ENCODE data around the gene KSR1.
"Not testable (repeated sequence)": the region's sequence is repeated elsewhere in the genome, so short reads cannot be mapped to it uniquely, and the experiment has no call there.

KSR1 gene

DNA sequence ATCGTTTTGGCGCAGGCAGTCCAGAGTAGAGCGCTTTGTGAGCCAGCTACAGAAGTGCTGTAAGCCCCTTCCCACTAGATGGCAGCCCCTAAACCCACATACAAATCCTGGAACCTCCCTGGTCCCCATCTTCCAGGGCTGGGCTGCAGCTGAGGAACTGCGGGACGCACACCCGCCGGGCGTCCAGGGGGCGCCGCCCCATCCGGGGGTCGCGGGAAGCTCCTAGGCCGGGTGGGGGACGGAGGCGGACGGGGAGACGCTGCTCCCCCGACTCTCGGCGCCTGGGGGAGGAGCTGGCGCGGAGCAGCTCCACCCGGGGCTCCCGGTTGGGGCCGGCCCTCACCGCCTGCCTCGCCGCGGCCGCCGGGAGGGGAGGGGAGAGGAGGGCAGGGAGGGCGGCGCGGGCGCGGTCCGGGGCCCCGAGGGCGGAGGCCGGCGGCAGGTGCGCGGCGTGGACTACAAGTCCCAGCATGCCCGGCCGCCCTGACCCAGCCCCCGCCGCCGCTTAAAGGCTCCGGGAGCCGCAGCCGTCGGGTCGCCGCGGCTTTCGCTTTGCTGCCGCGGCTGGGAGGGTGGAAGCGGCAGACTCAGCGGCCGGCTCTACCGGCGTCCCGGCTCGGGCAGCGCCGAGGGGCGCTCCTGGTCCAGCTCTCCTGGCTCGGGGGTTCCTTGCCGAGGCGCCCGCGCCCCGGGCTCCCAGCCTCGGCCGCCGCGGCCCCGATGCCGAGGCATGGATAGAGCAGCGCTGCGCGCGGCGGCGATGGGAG lies at the start of gene KSR1:
Gene KSR1, plus strand, starts transcription at position 535 of the 767 bp plus-strand sequence. Its CDS starts 196 bp downstream, at position 731.
- H3K27me3 Mint-ChIP-seq = peaks cover 9% of the 10 kb centered on the region
- peaks cover 13% of the 10 kb centered on the region for H3K36me3 Mint-ChIP-seq (ENCODE audit: low read depth)
- no peaks in the 10 kb centered on the region for H3K9me3 Mint-ChIP-seq
- H3K4me1 Mint-ChIP-seq (ENCODE audit: low read depth) = peaks cover 44% of the 10 kb centered on the region
- H3K27ac Mint-ChIP-seq = peak within 1 kb of the TSS; percentile 89
- H3K4me3 Mint-ChIP-seq = peak within 1 kb of the TSS; percentile 96

DNA sequence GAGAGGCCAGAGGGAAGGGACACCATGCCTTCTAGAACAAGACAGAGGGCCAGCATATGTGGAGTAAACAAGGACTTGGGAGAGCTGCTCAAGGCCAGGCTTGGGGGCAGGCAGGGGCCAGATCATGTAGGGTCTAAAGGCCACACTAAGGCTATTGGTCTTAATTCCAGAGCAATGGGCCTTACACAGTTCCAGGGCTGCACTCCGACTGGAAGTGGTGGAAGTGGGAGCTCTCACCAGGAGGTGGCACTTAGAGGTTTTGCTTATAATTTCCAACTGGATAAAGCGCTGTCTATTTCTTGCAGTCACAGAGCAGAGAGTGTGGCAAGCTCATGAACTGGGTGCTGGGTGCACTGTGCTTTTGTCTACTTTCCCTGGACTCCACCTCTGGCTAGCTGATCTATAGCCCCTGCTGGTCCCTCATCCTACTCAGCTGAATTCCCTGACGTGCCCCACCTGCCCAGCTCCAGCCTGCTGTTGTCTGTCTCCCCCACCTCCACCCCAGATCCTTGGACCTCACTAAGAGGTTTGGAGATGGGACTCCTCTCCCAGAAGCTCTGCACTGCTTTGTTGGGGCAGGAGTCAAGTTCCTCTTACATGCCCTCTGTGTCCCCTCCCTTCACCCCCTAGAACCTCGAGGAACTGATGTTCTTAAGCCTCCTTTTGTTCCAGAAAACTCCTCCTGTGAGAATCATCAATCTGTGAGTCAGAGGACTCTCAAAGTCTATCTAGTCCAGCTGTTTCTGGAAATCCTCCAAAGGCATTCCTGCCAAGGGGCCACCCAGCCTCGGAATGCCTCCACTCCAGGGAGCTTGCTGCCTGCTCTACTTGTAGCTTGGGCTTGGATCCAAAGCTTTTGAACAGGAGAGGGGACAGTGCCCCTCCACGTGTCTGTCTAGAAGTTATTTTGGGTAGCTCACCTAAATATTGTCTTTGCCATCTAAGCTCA lies 48.1 kb upstream of the KSR1 start:
- Mint-ChIP-seq H3K4me3 (no peak overlapping the region), H3K27ac (peak overlapping the region; percentile 14), H3K4me1 (ENCODE audit: low read depth) (no peaks in the 10 kb centered on the region), H3K36me3 (ENCODE audit: low read depth) (no peaks in the 10 kb centered on the region), H3K27me3 (no peaks in the 10 kb centered on the region), H3K9me3 (no peaks in the 10 kb centered on the region)

DNA sequence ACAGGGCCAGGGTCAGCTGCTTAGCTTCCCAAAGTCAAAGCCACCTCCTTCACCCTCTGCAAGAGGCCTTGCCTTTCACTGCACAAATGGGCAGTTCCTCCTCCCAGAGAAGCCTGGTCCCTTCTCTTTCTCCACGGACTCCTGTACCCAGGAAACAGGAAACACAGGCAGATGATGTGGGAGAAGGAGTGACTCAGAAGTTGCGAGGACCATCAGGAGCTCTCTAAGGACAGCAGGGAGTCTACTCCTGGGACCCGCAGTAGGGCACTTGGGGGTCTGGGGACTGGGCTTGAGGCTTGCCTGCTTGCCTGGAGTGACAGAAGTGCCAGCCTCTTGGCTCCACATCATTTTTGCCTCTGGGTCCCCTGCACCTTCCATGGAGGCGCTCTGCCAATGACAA lies 47.4 kb upstream of the KSR1 start:
- Mint-ChIP-seq H3K4me3 (no peak overlapping the region), H3K27ac (no peak overlapping the region), H3K9me3 (no peaks in the 10 kb centered on the region), H3K36me3 (ENCODE audit: low read depth) (no peaks in the 10 kb centered on the region), H3K4me1 (ENCODE audit: low read depth) (no peaks in the 10 kb centered on the region), H3K27me3 (no peaks in the 10 kb centered on the region)

DNA sequence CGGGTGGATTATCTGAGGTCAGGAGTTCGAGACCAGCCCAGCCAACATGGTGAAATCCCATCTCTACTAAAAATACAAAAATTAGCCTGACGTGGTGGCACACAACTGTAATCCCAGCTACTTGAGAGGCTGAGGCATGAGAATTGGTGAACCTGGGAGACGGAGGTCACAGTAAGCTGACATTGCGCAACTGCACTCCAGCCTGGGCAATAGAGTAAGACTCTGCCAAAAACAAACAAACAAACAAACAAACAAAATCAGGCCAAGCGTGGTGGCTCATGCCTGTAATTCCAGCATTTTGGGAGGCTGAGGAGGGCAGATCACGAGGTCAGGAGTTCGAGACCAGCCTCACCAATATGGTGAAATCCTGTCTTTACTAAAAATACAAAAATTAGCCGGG lies 44.1 kb upstream of the KSR1 start:
- H3K4me3 Mint-ChIP-seq; H3K36me3 Mint-ChIP-seq (ENCODE audit: low read depth); H3K27me3 Mint-ChIP-seq; H3K9me3 Mint-ChIP-seq; H3K4me1 Mint-ChIP-seq (ENCODE audit: low read depth); H3K27ac Mint-ChIP-seq: not testable (repeated sequence)

DNA sequence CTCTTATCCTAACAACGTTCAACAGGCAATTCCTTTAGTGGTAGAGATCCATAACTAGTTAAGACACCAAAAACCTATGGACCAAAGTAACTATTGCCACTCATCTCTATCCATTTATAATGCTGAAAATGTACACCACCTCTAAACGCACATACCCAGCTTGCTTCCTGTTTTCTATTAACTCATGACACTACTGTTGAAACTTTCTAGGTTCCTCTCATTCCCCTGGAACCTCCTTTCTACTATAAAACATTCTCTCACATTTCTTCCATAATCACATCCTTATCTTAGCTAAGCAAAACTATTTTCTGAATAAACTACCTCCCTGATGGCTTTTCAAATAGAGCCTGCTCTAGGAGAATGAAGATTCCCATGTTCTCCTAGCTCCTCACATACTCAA lies 42.9 kb upstream of the KSR1 start:
- H3K9me3 Mint-ChIP-seq = no peaks in the 10 kb centered on the region
- H3K27me3 Mint-ChIP-seq = no peaks in the 10 kb centered on the region
- H3K4me1 Mint-ChIP-seq (ENCODE audit: low read depth) = no peaks in the 10 kb centered on the region
- H3K27ac Mint-ChIP-seq = no peak overlapping the region
- no peak overlapping the region for H3K4me3 Mint-ChIP-seq
- no peaks in the 10 kb centered on the region for H3K36me3 Mint-ChIP-seq (ENCODE audit: low read depth)

DNA sequence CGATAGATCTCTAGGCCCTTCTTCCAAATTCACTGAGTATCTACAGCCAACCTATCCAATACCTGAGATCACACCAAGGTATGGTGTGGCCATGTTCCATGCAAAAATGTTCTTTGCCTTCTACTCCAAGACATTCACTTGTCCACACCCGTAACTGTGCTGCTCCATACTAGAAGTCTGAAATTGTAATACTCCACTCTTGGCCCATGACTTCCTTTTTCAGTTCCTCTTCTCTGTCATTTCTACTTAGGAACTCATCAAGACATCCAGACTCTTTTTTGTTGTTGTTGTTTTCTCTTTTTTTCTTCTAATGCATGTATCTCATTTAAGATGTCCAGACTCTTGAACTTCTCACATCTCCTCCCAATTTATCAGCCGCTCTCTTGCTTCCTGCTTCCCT lies 42.5 kb upstream of the KSR1 start:
- H3K4me3 Mint-ChIP-seq = no peak overlapping the region

DNA sequence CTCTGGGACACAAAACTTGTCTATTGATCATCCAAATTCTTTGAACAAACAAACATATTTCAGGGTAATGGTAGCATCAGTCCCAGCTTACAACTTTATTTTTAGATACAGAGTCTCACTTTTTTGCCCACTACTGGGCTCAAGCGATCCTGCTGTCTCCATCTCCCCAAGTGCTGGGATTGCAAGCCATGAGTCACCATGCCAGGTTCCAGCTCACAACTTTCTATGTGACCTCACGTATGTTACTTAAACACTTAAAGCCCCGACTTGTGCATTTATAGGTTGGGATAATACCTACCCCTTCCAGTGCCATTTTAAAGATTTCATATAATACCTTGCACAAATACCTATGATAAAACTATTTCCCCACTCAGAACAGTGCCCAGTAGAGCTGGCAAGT lies 42.0 kb upstream of the KSR1 start:
- no peaks in the 10 kb centered on the region for H3K4me1 Mint-ChIP-seq (ENCODE audit: low read depth)
- H3K36me3 Mint-ChIP-seq (ENCODE audit: low read depth) = no peaks in the 10 kb centered on the region
- H3K27ac Mint-ChIP-seq = no peak overlapping the region
- no peak overlapping the region for H3K4me3 Mint-ChIP-seq
- H3K27me3 Mint-ChIP-seq = no peaks in the 10 kb centered on the region
- no peaks in the 10 kb centered on the region for H3K9me3 Mint-ChIP-seq

More for the DNA sequence above, 42.5 kb upstream of the KSR1 start:
- no peaks in the 10 kb centered on the region for H3K4me1 Mint-ChIP-seq (ENCODE audit: low read depth)
- no peaks in the 10 kb centered on the region for H3K27me3 Mint-ChIP-seq
- no peaks in the 10 kb centered on the region for H3K9me3 Mint-ChIP-seq
- no peak overlapping the region for H3K27ac Mint-ChIP-seq
- H3K36me3 Mint-ChIP-seq (ENCODE audit: low read depth) = no peaks in the 10 kb centered on the region

DNA sequence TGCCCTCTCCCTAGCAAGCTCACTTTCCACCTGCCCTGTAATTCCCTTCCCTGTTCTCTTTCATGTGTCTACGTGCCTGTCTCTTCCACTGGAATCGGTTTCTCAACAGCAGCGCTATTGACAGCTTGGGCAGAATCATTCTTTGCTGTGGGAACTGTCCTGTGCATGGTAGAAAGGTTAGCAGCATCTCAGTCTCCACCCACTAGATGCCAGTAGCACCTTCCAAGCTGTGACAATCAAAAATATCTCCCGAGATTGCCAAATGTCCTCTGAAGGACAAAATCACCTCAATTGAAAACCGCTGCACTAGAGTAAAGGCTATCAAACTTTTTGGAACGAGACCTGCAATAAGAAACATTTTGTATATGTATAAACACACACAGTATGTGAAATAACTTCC lies 41.6 kb upstream of the KSR1 start:
- no peaks in the 10 kb centered on the region for H3K9me3 Mint-ChIP-seq
- no peak overlapping the region for H3K4me3 Mint-ChIP-seq
- no peaks in the 10 kb centered on the region for H3K4me1 Mint-ChIP-seq (ENCODE audit: low read depth)
- no peaks in the 10 kb centered on the region for H3K36me3 Mint-ChIP-seq (ENCODE audit: low read depth)
- H3K27ac Mint-ChIP-seq = no peak overlapping the region
- no peaks in the 10 kb centered on the region for H3K27me3 Mint-ChIP-seq

DNA sequence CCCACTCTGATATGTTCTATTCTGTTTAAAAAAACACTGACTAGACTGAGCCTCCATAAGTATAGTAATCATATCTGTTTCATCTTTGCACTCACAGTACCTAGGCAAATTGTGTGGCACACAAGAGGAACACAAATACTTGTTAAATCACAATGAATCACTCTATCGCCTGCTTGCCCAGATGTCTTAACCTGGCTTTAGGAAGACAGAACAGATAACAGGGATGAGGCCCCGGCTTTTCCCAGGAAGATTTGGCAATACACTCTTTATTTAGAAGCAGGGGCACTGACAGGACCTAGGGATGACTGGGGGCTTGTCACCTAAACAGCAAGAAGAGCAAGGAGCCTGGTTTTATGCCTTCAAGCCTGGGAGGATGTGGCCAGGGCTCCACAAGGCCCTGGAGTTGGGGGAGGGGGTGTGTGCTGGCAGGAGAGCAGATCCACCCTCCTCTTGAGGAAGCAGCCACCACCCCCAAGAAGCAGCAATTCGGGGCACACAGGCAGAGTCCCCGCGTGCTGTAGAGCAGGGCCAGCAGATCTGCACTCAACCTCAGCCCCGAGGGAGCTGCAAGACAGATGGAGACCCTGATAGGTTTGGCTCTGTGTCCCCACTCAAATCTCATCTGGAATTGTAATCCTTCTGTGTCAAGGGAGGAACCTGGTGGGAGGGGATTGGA lies 41.0 kb upstream of the KSR1 start:
- Mint-ChIP-seq H3K9me3 (no peaks in the 10 kb centered on the region), H3K4me1 (ENCODE audit: low read depth) (no peaks in the 10 kb centered on the region), H3K27me3 (no peaks in the 10 kb centered on the region), H3K27ac (no peak overlapping the region), H3K36me3 (ENCODE audit: low read depth) (no peaks in the 10 kb centered on the region), H3K4me3 (no peak overlapping the region)

DNA sequence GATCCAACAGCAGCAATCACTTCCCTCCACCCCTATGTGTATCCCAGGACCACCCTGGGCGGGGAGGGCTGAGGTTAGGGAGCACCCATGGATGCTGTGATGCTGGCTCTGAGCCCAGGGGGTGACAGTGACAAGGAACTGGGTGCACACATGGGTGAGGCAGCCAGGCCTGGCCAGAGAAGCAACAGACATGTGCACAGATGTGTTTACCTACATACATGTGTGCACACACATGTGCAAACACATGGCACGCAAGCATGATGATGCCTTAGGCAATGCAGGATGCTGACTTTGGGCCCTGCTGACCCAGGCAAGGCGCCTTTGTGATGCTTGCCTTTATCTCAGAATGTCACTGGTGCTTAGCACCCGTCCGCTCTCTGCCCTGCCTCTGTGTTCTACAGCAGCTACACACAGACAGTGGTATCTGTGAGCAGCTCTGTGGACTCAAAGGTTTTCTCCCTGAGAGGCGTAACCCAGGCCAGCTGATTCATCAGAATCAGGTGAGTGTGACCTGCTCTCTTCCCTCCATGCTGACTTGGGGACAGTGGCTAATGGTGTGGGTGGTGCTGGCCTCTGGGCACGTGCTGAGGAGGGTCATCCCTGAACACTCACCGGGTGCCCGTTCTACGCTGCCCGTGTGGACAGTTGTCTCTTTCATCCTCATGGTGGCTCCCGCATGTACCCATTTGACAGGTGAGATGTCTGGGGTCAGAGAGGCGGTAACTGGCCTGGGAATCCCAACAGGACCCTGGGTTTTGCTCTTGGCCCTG lies 38.5 kb upstream of the KSR1 start:
- Mint-ChIP-seq H3K4me3 (no peak overlapping the region), H3K27ac (no peak overlapping the region), H3K4me1 (ENCODE audit: low read depth) (no peaks in the 10 kb centered on the region), H3K27me3 (no peaks in the 10 kb centered on the region), H3K9me3 (no peaks in the 10 kb centered on the region), H3K36me3 (ENCODE audit: low read depth) (no peaks in the 10 kb centered on the region)

DNA sequence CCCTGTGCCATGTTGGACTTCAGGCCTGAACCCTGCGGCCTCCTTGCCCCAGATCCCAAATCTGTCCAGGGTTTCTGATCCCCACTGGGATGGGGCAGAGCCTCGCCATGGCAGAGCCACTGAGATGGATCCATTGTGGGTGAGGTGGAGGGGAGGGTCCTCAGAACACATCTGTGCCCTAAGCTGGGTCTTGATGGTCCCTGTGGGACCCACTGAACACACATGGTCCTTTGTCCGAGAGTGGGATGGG lies 38.0 kb upstream of the KSR1 start:
- H3K9me3 Mint-ChIP-seq = no peaks in the 10 kb centered on the region
- H3K36me3 Mint-ChIP-seq (ENCODE audit: low read depth) = no peaks in the 10 kb centered on the region
- no peaks in the 10 kb centered on the region for H3K27me3 Mint-ChIP-seq
- H3K4me3 Mint-ChIP-seq = no peak overlapping the region
- H3K27ac Mint-ChIP-seq = no peak overlapping the region
- no peaks in the 10 kb centered on the region for H3K4me1 Mint-ChIP-seq (ENCODE audit: low read depth)

DNA sequence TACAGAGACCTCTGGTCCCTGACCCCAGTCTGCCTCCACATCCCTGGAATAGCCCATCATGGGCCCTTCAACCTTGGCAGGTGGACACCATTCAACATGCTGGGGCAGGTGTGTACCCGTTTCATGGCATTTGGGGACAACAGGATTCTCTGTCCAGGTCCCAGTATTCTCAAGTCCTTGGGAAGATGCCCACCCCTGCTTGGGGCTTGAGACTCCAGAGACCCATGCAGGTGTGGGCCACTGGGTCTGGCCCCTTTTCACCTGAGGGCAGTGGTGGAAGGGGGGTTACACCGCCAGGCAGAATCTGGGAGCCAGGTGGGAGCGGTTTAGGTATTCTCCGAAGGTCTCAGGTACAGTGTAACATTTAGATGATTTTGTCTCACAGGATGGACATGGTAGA lies 37.1 kb upstream of the KSR1 start:
- H3K36me3 Mint-ChIP-seq (ENCODE audit: low read depth) = no peaks in the 10 kb centered on the region
- no peaks in the 10 kb centered on the region for H3K4me1 Mint-ChIP-seq (ENCODE audit: low read depth)
- no peak overlapping the region for H3K4me3 Mint-ChIP-seq
- no peak overlapping the region for H3K27ac Mint-ChIP-seq
- no peaks in the 10 kb centered on the region for H3K9me3 Mint-ChIP-seq
- no peaks in the 10 kb centered on the region for H3K27me3 Mint-ChIP-seq

DNA sequence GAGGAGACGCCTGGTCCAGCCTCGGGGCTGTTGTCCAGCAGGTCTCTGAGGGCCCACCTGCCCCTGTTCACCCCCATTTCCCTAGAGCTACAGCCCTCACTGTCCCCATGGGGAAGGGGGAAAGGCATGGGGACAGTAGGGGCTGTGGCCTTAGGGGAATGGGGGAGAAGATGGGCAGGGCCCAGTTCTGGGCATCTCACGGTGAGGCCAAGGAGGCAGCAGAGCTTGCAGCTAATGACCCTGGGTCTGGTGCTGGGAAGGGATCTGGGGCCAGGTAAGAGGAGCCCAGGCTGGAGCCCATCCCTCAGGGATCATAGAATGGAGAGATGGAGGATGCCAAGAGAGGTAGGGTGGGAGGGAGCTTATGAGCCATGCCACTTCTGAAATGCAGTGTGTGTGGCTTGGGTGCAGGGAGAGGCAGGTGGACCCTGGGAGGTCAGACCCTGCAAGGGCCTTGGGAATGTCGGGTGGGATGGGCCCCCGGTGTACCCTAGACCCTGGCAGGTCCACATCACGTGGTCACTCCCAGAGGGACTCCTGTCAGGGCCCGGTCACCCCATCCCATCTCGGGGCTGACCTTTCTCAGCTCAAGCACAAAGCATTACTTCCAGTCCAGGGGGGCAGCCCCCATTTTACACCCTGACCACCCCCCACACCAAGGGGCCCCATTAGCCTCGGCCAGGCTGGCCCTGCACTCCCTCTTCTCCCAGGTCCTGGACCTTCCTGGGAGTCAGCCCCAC lies 35.9 kb upstream of the KSR1 start:
- Mint-ChIP-seq H3K4me1 (ENCODE audit: low read depth) (no peaks in the 10 kb centered on the region), H3K27ac (no peak overlapping the region), H3K9me3 (no peaks in the 10 kb centered on the region), H3K27me3 (no peaks in the 10 kb centered on the region), H3K4me3 (no peak overlapping the region), H3K36me3 (ENCODE audit: low read depth) (no peaks in the 10 kb centered on the region)

DNA sequence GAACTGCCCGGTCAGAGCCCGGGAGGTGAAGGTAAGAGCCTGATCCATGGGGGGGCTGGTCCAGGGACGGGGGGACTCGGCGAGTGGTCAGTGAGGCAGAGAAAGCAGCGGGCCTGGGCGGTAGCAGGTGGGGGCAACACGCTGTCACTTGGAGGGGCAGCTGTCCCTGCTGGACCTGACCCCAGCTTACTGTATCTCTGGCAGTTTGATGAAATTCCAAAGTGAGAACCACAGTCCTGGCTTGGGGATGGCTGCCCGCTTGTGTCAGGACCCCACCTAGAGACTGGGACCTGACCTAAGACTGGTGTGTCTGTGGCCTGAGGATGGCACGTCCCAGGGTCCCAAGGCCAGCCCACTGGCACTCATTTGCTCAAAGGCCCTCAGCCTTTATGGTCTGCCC lies 35.1 kb upstream of the KSR1 start:
- Mint-ChIP-seq H3K4me1 (ENCODE audit: low read depth) (no peaks in the 10 kb centered on the region), H3K4me3 (no peak overlapping the region), H3K27me3 (no peaks in the 10 kb centered on the region), H3K9me3 (no peaks in the 10 kb centered on the region), H3K36me3 (ENCODE audit: low read depth) (no peaks in the 10 kb centered on the region), H3K27ac (no peak overlapping the region)

Measured in stimulated activated naive CD8-positive, alpha-beta T cell treated with anti-CD3 and anti-CD28 coated beads, Interleukin-15, Interleukin-2, amounts not matched to agents 100 ng/mL and 50 ng/mL, for 24 hours (primary cell).